IMR-90 (cell line): ENCODE data around the gene AQP9. TPM values are rescaled to one million over a fixed set of nuclear protein-coding genes. Genes with fewer than 3 reads are reported as not detected.

ENCODE experiments used
- ATAC-seq: fragments of 200-7000 bp; cut with Tn5 transposase; 2 replicates; pipeline ENCODE4 v1.9.1; 2020; ENCODE audit warnings: low read depth, mild to moderate bottlenecking, moderate library complexity
- BruUV-seq: library from RNA; stranded (reverse); fragments of 400-500 nt; replicated peaks from 2 replicates; lab custom pipeline; 2021; lab: Mats Ljungman, UMichigan
- CTCF ChIA-PET: fragments of 300-600 bp; formaldehyde crosslinking; extraction: SDS; loops from one replicate; lab custom pipeline; 2021; ENCODE audit warnings: antibody characterized with exemption; lab: Yijun Ruan, JAX
- POLR2A ChIA-PET: fragments of 300-600 bp; sonication (Branson Sonifier 250); formaldehyde crosslinking; loops from one replicate; lab custom pipeline; 2022; ENCODE audit warnings: antibody characterized with exemption; ENCODE audit not compliant: unreplicated experiment; lab: Charles Lee
- DNase-seq: peaks from one replicate; pipeline ENCODE4 v3.0.0; 2013
- H2AFZ ChIP-seq: replicated peaks from 2 replicates; pipeline ENCODE3; 2013; ENCODE audit warnings: low read length, mild to moderate bottlenecking; ENCODE audit not compliant: poor library complexity
- H2AK5ac ChIP-seq: 2 replicates; pipeline ENCODE4 v1.6.1; 2013; ENCODE audit warnings: low read depth, low read length, inconsistent platforms
- H2AK9ac ChIP-seq: replicated peaks from 2 replicates; pipeline ENCODE3; 2013; ENCODE audit warnings: mild to moderate bottlenecking, low read depth, low read length, moderate library complexity; ENCODE audit not compliant: poor library complexity
- H2BK120ac ChIP-seq: 2 replicates; pipeline ENCODE4 v1.6.1; 2013; ENCODE audit warnings: low read depth, low read length, inconsistent platforms
- H2BK15ac ChIP-seq: 3 replicates; pipeline ENCODE4 v1.6.1; 2013; ENCODE audit warnings: low read depth, low read length, inconsistent platforms
- H2BK20ac ChIP-seq: 2 replicates; pipeline ENCODE4 v1.6.1; 2013; ENCODE audit warnings: low read depth, mild to moderate bottlenecking, inconsistent platforms, low read length, moderate library complexity
- H2BK5ac ChIP-seq: 2 replicates; pipeline ENCODE4 v1.6.1; 2013; ENCODE audit warnings: mild to moderate bottlenecking, low read depth, low read length, inconsistent platforms; ENCODE audit not compliant: poor library complexity, severe bottlenecking
- H3K14ac ChIP-seq: replicated peaks from 2 replicates; pipeline ENCODE4 v1.6.1; 2013; ENCODE audit warnings: low read depth, low read length, inconsistent platforms
- H3K18ac ChIP-seq: 2 replicates; pipeline ENCODE4 v1.6.1; 2013; ENCODE audit warnings: low read depth, low read length, control low read depth
- H3K23ac ChIP-seq: 2 replicates; pipeline ENCODE4 v1.6.1; 2013; ENCODE audit warnings: low read depth, low read length, inconsistent platforms
- H3K27ac ChIP-seq: 2 replicates; pipeline ENCODE4 v1.5.1; 2013; ENCODE audit warnings: mild to moderate bottlenecking, control low read depth, low read length; ENCODE audit not compliant: insufficient read depth
- H3K27me3 ChIP-seq: 2 replicates; pipeline ENCODE4 v1.6.1; 2013; ENCODE audit warnings: low read length; ENCODE audit not compliant: control insufficient read depth, insufficient read depth
- H3K36me3 ChIP-seq: 2 replicates; pipeline ENCODE4 v1.6.1; 2013; ENCODE audit warnings: low read length, mixed read lengths; ENCODE audit not compliant: control insufficient read depth, insufficient read depth
- H3K4ac ChIP-seq: 2 replicates; pipeline ENCODE4 v1.6.1; 2013; ENCODE audit warnings: low read depth, low read length, inconsistent platforms
- H3K4me1 ChIP-seq: 2 replicates; pipeline ENCODE4 v1.6.1; 2013; ENCODE audit warnings: low read length, mixed read lengths; ENCODE audit not compliant: control insufficient read depth, insufficient read depth
- H3K4me2 ChIP-seq: 2 replicates; pipeline ENCODE4 v1.6.1; 2013; ENCODE audit warnings: low read depth, mild to moderate bottlenecking, control low read depth, low read length, moderate library complexity
- H3K4me3 ChIP-seq: 2 replicates; pipeline ENCODE4 v1.5.1; 2013; ENCODE audit warnings: low read depth, mild to moderate bottlenecking, control low read depth, low read length, moderate library complexity; ENCODE audit not compliant: insufficient read depth
- H3K56ac ChIP-seq: 2 replicates; pipeline ENCODE4 v1.6.1; 2013; ENCODE audit warnings: low read length, inconsistent platforms; ENCODE audit not compliant: insufficient read depth; ENCODE audit errors: extremely low read depth
- H3K79me1 ChIP-seq, 2 experiments: 2 replicates each; pipeline ENCODE4 v1.6.1; 2013; ENCODE audit warnings: low read length in 2 of 2, inconsistent platforms in 1 of 2, low read depth in 1 of 2
- H3K9ac ChIP-seq: 2 replicates; pipeline ENCODE4 v1.6.1; 2013; ENCODE audit warnings: low read depth, low read length, control low read depth
- H3K9me1 ChIP-seq: 2 replicates; pipeline ENCODE4 v1.6.1; 2013; ENCODE audit warnings: low read length, inconsistent platforms; ENCODE audit not compliant: insufficient read depth
- H3K9me3 ChIP-seq: 2 replicates; pipeline ENCODE4 v1.6.1; 2013; ENCODE audit warnings: low read length; ENCODE audit not compliant: control insufficient read depth, insufficient read depth
- H4K20me1 ChIP-seq: 2 replicates; pipeline ENCODE4 v1.6.1; 2013; ENCODE audit warnings: low read length, inconsistent platforms; ENCODE audit not compliant: insufficient read depth
- H4K5ac ChIP-seq: 2 replicates; pipeline ENCODE4 v1.6.1; 2013; ENCODE audit warnings: mild to moderate bottlenecking, low read depth, low read length, control low read depth
- H4K8ac ChIP-seq, 2 experiments: 2 replicates each; pipeline ENCODE4 v1.6.1; 2013; ENCODE audit warnings: low read depth in 2 of 2, low read length in 2 of 2, control low read depth in 1 of 2, inconsistent platforms in 1 of 2
- H4K91ac ChIP-seq: 2 replicates; pipeline ENCODE4 v1.6.1; 2013; ENCODE audit warnings: low read depth, low read length, inconsistent platforms; ENCODE audit not compliant: insufficient read depth
- BHLHE40 ChIP-seq: fragments of 150-350 bp; IDR thresholded peaks from 2 replicates; pipeline ENCODE4 v1.6.1; 2016; ENCODE audit warnings: mild to moderate bottlenecking, low read depth, low read length
- CEBPB ChIP-seq: IDR thresholded peaks from 2 replicates; pipeline ENCODE4 v1.6.1; 2012; ENCODE audit warnings: low read depth, low read length, improper control_type of control experiment
- CHD1 ChIP-seq: IDR thresholded peaks from 2 replicates; pipeline ENCODE4 v1.6.1; 2012; ENCODE audit warnings: low read depth, low read length, improper control_type of control experiment
- CTCF ChIP-seq: conservative IDR thresholded peaks from 2 replicates; pipeline ENCODE4 v1.5.1; 2012; ENCODE audit warnings: mild to moderate bottlenecking, low read depth, low read length, improper control_type of control experiment
- FOS ChIP-seq: fragments of 150-350 bp; IDR thresholded peaks from 2 replicates; pipeline ENCODE4 v1.6.1; 2016; ENCODE audit warnings: low read depth, low read length
- MAFK ChIP-seq: IDR thresholded peaks from 2 replicates; pipeline ENCODE4 v1.6.1; 2012; ENCODE audit warnings: low read depth, low read length, improper control_type of control experiment
- MAZ ChIP-seq: IDR thresholded peaks from 2 replicates; pipeline ENCODE4 v1.6.1; 2012; ENCODE audit warnings: low read depth, mild to moderate bottlenecking, low read length, improper control_type of control experiment, moderate library complexity, borderline replicate concordance
- MXI1 ChIP-seq: IDR thresholded peaks from 2 replicates; pipeline ENCODE4 v1.6.1; 2012; ENCODE audit warnings: low read depth, mild to moderate bottlenecking, low read length, moderate library complexity, borderline replicate concordance
- NFE2L2 ChIP-seq: fragments of 150-350 bp; IDR thresholded peaks from 2 replicates; pipeline ENCODE4 v1.6.1; 2016; ENCODE audit warnings: low read depth, mild to moderate bottlenecking, low read length
- POLR2A ChIP-seq: IDR thresholded peaks from 2 replicates; pipeline ENCODE4 v1.6.1; 2012; ENCODE audit warnings: mild to moderate bottlenecking, low read depth, low read length
- RAD21 ChIP-seq: IDR thresholded peaks from 2 replicates; pipeline ENCODE4 v1.6.1; 2012; ENCODE audit warnings: low read length, improper control_type of control experiment
- RCOR1 ChIP-seq: IDR thresholded peaks from 2 replicates; pipeline ENCODE4 v1.6.1; 2012; ENCODE audit warnings: mild to moderate bottlenecking, low read length, improper control_type of control experiment; ENCODE audit not compliant: insufficient replicate concordance
- RFX5 ChIP-seq: IDR thresholded peaks from 2 replicates; pipeline ENCODE4 v1.8.0; 2012; ENCODE audit warnings: low read depth, mild to moderate bottlenecking, low read length, moderate library complexity
- SMC3 ChIP-seq: fragments of 150-350 bp; IDR thresholded peaks from 2 replicates; pipeline ENCODE4 v1.6.1; 2016; ENCODE audit warnings: low read depth, mild to moderate bottlenecking, antibody characterized with exemption, low read length, moderate library complexity
- USF2 ChIP-seq: fragments of 150-350 bp; IDR thresholded peaks from 2 replicates; pipeline ENCODE4 v1.6.1; 2017; ENCODE audit warnings: mild to moderate bottlenecking, antibody characterized with exemption, low read length, low read depth
- WGBS, 2 experiments: methylation state at CpG; one replicate each; pipeline versions ENCODE4 v1.1.5 to v1.1.7; 2013; ENCODE audit warnings: missing lambda C conversion rate in 2 of 2; ENCODE audit not compliant: insufficient read length in 1 of 2; ENCODE audit errors: extremely low coverage in 2 of 2; 5-methylcytosine and 5-hydroxymethylcytosine counted together
- dilution Hi-C: fragments of 300-500 bp; cut with HindIII; formaldehyde crosslinking; loops from one replicate; pipeline ENCODE4 v1.14.3; 2018; ENCODE audit warnings: low sequenced_read_pairs; ENCODE audit not compliant: unreplicated experiment
- in situ Hi-C: fragments of 300-500 bp; cut with MboI; formaldehyde crosslinking; loops from 3 replicates; pipeline ENCODE4 v1.14.3; 2019; ENCODE audit warnings: low sequenced_read_pairs, inconsistent platforms, mixed read lengths
- intact Hi-C: fragments of 100-400 bp; cut with micrococcal nuclease; formaldehyde crosslinking; loops from 2 replicates; pipeline ENCODE4 v1.10.0; 2022
- polyA plus RNA-seq, 3 experiments: library from polyadenylated mRNA; depleted of rRNA; stranded (reverse); fragments of >200 nt; gene quantifications; 2 replicates each; pipeline ENCODE4 v1.2.3, GENCODE V29; 2012; ENCODE audit warnings: low replicate concordance in 1 of 3
- total RNA-seq: library from RNA; depleted of rRNA; stranded (reverse); fragments of >200 nt; gene quantifications from 2 replicates; pipeline ENCODE4 v1.2.3, GENCODE V29; 2012
- TF ChIP-seq, protein P1 (sequence below): fragments of 150-350 bp; IDR thresholded peaks from 2 replicates; pipeline ENCODE4 v1.6.1; 2016; ENCODE audit warnings: low read depth, mild to moderate bottlenecking, low read length, moderate library complexity, borderline replicate concordance

The AQP9 gene
- total and polyA plus RNA-seq, 2 of the 4 experiments (the other 2 are of a cell fraction), result not detected

DNA sequence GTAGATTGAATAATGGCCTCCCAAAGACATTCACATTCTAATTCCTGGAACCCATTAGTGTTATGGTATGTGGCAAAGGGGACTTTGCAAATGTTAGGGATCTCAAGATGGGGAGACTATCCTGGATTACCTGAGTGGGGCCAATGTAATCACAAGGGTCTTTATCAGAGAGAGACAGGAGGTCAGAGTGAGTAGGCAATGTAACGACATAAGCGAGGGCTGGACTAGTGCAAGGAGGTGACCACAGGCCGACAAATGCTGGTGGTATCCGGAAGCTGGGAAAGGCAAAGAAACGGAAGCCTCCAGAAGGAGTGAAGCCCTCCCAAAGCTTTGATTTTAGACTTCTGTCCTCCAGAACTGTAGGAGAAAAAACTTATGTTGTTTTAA is 26.5 kb upstream of the AQP9 start:
- DNase-seq, result no peak
- Histone ChIP-seq H3K14ac (no peak overlapping the region), H3K36me3 (no peaks in the 10 kb centered on the region), H3K18ac (no peak overlapping the region), H2AFZ (no peak overlapping the region), H4K8ac (no peak overlapping the region), H4K20me1 (no peaks in the 10 kb centered on the region), H4K5ac (no peak overlapping the region), H2AK5ac (no peak overlapping the region), H3K27ac (no peak overlapping the region), H3K4ac (no peak overlapping the region), H3K4me2 (no peak overlapping the region), H2BK120ac (no peak overlapping the region), H2BK5ac (no peak overlapping the region), H3K4me3 (no peak overlapping the region), H3K9me3 (no peaks in the 10 kb centered on the region), H3K27me3 (no peaks in the 10 kb centered on the region; the same call in 1 of the 2 replicates), H2AK9ac (no peak overlapping the region), H3K79me1 (no peaks in the 10 kb centered on the region), H2BK15ac (no peak overlapping the region), H3K9ac (no peak overlapping the region), H3K9me1 (no peaks in the 10 kb centered on the region), H3K23ac (no peak overlapping the region), H3K56ac (no peak overlapping the region), H4K91ac (no peak overlapping the region), H3K4me1 (no peaks in the 10 kb centered on the region), H2BK20ac (no peak overlapping the region)
- ATAC-seq, result no peak
- ChIA-PET CTCF (no interaction called here), POLR2A (no interaction called here)
- BruUV-seq, result no TSS peak
- WGBS, 2 experiments, result no CpG with 5 or more reads among the region's 5 CpGs
- no peak for TF ChIP-seq BHLHE40
- no peak for TF ChIP-seq USF2
- no peak for TF ChIP-seq MAZ
- no peak for TF ChIP-seq NFE2L2
- no peak for TF ChIP-seq CTCF
- no peak for TF ChIP-seq FOS
- TF ChIP-seq RAD21, result no peak
- TF ChIP-seq RCOR1, result no peak
- TF ChIP-seq SMC3, result no peak
- no peak for TF ChIP-seq RFX5
- TF ChIP-seq CEBPB, result no peak
- TF ChIP-seq MXI1, result no peak
- TF ChIP-seq CHD1, result no peak
- TF ChIP-seq MAFK, result no peak
- TF ChIP-seq, protein P1, sequence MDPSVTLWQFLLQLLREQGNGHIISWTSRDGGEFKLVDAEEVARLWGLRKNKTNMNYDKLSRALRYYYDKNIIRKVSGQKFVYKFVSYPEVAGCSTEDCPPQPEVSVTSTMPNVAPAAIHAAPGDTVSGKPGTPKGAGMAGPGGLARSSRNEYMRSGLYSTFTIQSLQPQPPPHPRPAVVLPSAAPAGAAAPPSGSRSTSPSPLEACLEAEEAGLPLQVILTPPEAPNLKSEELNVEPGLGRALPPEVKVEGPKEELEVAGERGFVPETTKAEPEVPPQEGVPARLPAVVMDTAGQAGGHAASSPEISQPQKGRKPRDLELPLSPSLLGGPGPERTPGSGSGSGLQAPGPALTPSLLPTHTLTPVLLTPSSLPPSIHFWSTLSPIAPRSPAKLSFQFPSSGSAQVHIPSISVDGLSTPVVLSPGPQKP, result no peak
- no peak for TF ChIP-seq POLR2A
- intact Hi-C loops, result no loop called here
- dilution Hi-C loops, result no loop called here
- in situ Hi-C loops, result no loop called here
